Measurements from ENCODE around the gene S100A10. TPM values are rescaled to one million over a fixed set of nuclear protein-coding genes. Genes with fewer than 3 reads are reported as not detected.

Gene S100A10
- total RNA-seq, 2 experiments from 2014 or later = 2.6 TPM; not detected in 1

- BruUV-seq (replicated peaks) = no TSS peak
- Histone ChIP-seq H3K36me3 (ENCODE audit: insufficient read depth, low read length) (no peaks in the 10 kb centered on the region), H3K9me2 (ENCODE audit: insufficient read depth, low read length) (no peaks in the 10 kb centered on the region), H3K4me1 (ENCODE audit: insufficient read depth, low read length, poor library complexity, severe bottlenecking) (no peaks in the 10 kb centered on the region), H3K27ac (ENCODE audit: low read depth, low read length, poor library complexity, severe bottlenecking) (no peak overlapping the region), H4K20me1 (ENCODE audit: insufficient read depth, low read length) (no peaks in the 10 kb centered on the region), H3K4me2 (ENCODE audit: low read length) (no peak overlapping the region), H3K4me3 (ENCODE audit: low read depth, low read length, poor library complexity, severe bottlenecking) (no peak overlapping the region), H3K79me2 (ENCODE audit: insufficient read depth, low read depth, low read length) (no peaks in the 10 kb centered on the region), H3K9me3 (ENCODE audit: low read length) (no peaks in the 10 kb centered on the region), H2AFZ (ENCODE audit: low read length) (no peak overlapping the region)
- TF ChIP-seq CTCF (conservative IDR thresholded peaks at IDR 0.05; ENCODE audit: low read length) = no peak
- no peak for TF ChIP-seq EZH2phosphoT487 (IDR thresholded peaks at IDR 0.05; ENCODE audit: borderline replicate concordance, low read depth, low read length)
- DNase-seq (ENCODE audit: low spot score) = no peak
- ChIA-PET POLR2A (interaction anchor here (0.7 kb wide), 1 partner anchor 136 kb away, joined by 4 read pairs; no protein-coding TSS in a partner anchor), CTCF (ENCODE audit: unreplicated experiment) (interaction anchor here (1.9 kb wide), 1 partner anchor 47 kb away, joined by 6 read pairs; no protein-coding TSS in a partner anchor)
- intact Hi-C loops (cut with micrococcal nuclease; ENCODE audit: unreplicated experiment) = no loop called here
Observed at GRCh38 chr1:152014943-152015342, 21.3 kb upstream of the S100A10 start.

GRCh38 chr1:152013664-152014237 lies 20.1 kb upstream of the S100A10 start:
- peak; percentile 47 for DNase-seq (ENCODE audit: low spot score)
- TF ChIP-seq CTCF (conservative IDR thresholded peaks at IDR 0.05; ENCODE audit: low read length) (peak; percentile 82), EZH2phosphoT487 (IDR thresholded peaks at IDR 0.05; ENCODE audit: borderline replicate concordance, low read depth, low read length) (no peak)
- intact Hi-C loops (cut with micrococcal nuclease; ENCODE audit: unreplicated experiment) = no loop called here
- Histone ChIP-seq H3K4me1 (ENCODE audit: insufficient read depth, low read length, poor library complexity, severe bottlenecking) (no peaks in the 10 kb centered on the region), H2AFZ (ENCODE audit: low read length) (no peak overlapping the region), H3K79me2 (ENCODE audit: insufficient read depth, low read depth, low read length) (no peaks in the 10 kb centered on the region), H3K4me2 (ENCODE audit: low read length) (no peak overlapping the region), H3K9me2 (ENCODE audit: insufficient read depth, low read length) (no peaks in the 10 kb centered on the region), H3K27ac (ENCODE audit: low read depth, low read length, poor library complexity, severe bottlenecking) (no peak overlapping the region), H3K4me3 (ENCODE audit: low read depth, low read length, poor library complexity, severe bottlenecking) (no peak overlapping the region), H4K20me1 (ENCODE audit: insufficient read depth, low read length) (no peaks in the 10 kb centered on the region), H3K36me3 (ENCODE audit: insufficient read depth, low read length) (no peaks in the 10 kb centered on the region), H3K9me3 (ENCODE audit: low read length) (no peaks in the 10 kb centered on the region)
- BruUV-seq (replicated peaks) = no TSS peak
- ChIA-PET CTCF (ENCODE audit: unreplicated experiment) (no interaction called here), POLR2A (no interaction called here)

- no peaks in the 10 kb centered on the region for H4K20me1 ChIP-seq (ENCODE audit: insufficient read depth, low read length)
- no peaks in the 10 kb centered on the region for H3K79me2 ChIP-seq (ENCODE audit: insufficient read depth, low read depth, low read length)
- no peaks in the 10 kb centered on the region for H3K9me2 ChIP-seq (ENCODE audit: insufficient read depth, low read length)
- CTCF ChIA-PET (ENCODE audit: unreplicated experiment) = no interaction called here
- no peaks in the 10 kb centered on the region for H3K4me1 ChIP-seq (ENCODE audit: insufficient read depth, low read length, poor library complexity, severe bottlenecking)
- H3K36me3 ChIP-seq (ENCODE audit: insufficient read depth, low read length) = no peaks in the 10 kb centered on the region
- POLR2A ChIA-PET = interaction anchor here (0.7 to 1.2 kb wide), 3 partner anchors 9 to 1003 kb away, joined by 3 to 5 read pairs (median 4); partner anchors contain the start of gene MINDY1
- no peak overlapping the region for H3K4me2 ChIP-seq (ENCODE audit: low read length)
- TF ChIP-seq EZH2phosphoT487 (IDR thresholded peaks at IDR 0.05; ENCODE audit: borderline replicate concordance, low read depth, low read length) (no peak), CTCF (conservative IDR thresholded peaks at IDR 0.05; ENCODE audit: low read length) (no peak)
- intact Hi-C loops (cut with micrococcal nuclease; ENCODE audit: unreplicated experiment) = no loop called here
- no peak overlapping the region for H2AFZ ChIP-seq (ENCODE audit: low read length)
- H3K9me3 ChIP-seq (ENCODE audit: low read length) = no peaks in the 10 kb centered on the region
- no peak for DNase-seq (ENCODE audit: low spot score)
- no peak overlapping the region for H3K27ac ChIP-seq (ENCODE audit: low read depth, low read length, poor library complexity, severe bottlenecking)
- BruUV-seq (replicated peaks) = no TSS peak
- no peak overlapping the region for H3K4me3 ChIP-seq (ENCODE audit: low read depth, low read length, poor library complexity, severe bottlenecking)
Observed at GRCh38 chr1:152009691-152010090, 16.0 kb upstream of the S100A10 start.

Measured in OCI-LY7 (cell line).